Panc1 (cell line): Measurements from ENCODE around the gene HBP1. TPM values are rescaled to one million over a fixed set of nuclear protein-coding genes. Genes with fewer than 3 reads are reported as not detected.

ENCODE experiments used
- ATAC-seq: fragments of 200-7000 bp; cut with Tn5 transposase; 2 replicates; pipeline ENCODE4 v1.9.1; 2020; ENCODE audit warnings: mild to moderate bottlenecking, moderate library complexity
- BruUV-seq: library from RNA; stranded (reverse); fragments of 400-500 nt; replicated peaks from 2 replicates; lab custom pipeline; 2021; lab: Mats Ljungman, UMichigan
- CTCF ChIA-PET: fragments of 300-600 bp; sonication (Branson Sonifier 250); formaldehyde crosslinking; loops from one replicate; lab custom pipeline; 2022; ENCODE audit warnings: antibody characterized with exemption; lab: Charles Lee
- POLR2A ChIA-PET: fragments of 300-600 bp; sonication (Branson Sonifier 250); formaldehyde crosslinking; loops from one replicate; lab custom pipeline; 2022; ENCODE audit warnings: antibody characterized with exemption; lab: Charles Lee
- DNase-seq: peaks from one replicate; pipeline ENCODE4 v3.0.0-alpha.2; 2010; ENCODE audit warnings: low read depth, low spot score
- H3K27ac ChIP-seq: 2 replicates; pipeline ENCODE4 v1.5.1; 2011; ENCODE audit warnings: mild to moderate bottlenecking, low read length, inconsistent platforms
- H3K27me3 ChIP-seq: fragments of 200-500 bp; sonication (Bioruptor generic); 2 replicates; pipeline ENCODE4 v1.6.0; 2014; ENCODE audit warnings: low read length, inconsistent platforms; ENCODE audit not compliant: control insufficient read depth, insufficient read depth
- H3K36me3 ChIP-seq: fragments of 200-500 bp; sonication (Bioruptor generic); 2 replicates; pipeline ENCODE4 v1.5.1; 2014; ENCODE audit warnings: inconsistent platforms, mild to moderate bottlenecking, low read length, moderate library complexity; ENCODE audit not compliant: control insufficient read depth, insufficient read depth
- H3K4me1 ChIP-seq: 2 replicates; pipeline ENCODE4 v1.5.1; 2011; ENCODE audit warnings: inconsistent platforms, mild to moderate bottlenecking, low read length, moderate library complexity; ENCODE audit not compliant: control insufficient read depth, insufficient read depth
- H3K4me3 ChIP-seq, 2 experiments: 2 replicates each; pipeline ENCODE4 v1.5.1; 2011 to 2012; ENCODE audit warnings: low read depth in 2 of 2, low read length in 2 of 2, mild to moderate bottlenecking in 2 of 2, inconsistent platforms in 1 of 2, moderate library complexity in 1 of 2
- H3K9me3 ChIP-seq: fragments of 200-500 bp; sonication (Bioruptor generic); 2 replicates; pipeline ENCODE4 v1.5.1; 2014; ENCODE audit warnings: low read depth, mild to moderate bottlenecking, inconsistent platforms, low read length, moderate library complexity; ENCODE audit not compliant: control insufficient read depth, insufficient read depth
- POLR2AphosphoS5 ChIP-seq: IDR thresholded peaks from 2 replicates; pipeline ENCODE4 v1.6.1; 2012; ENCODE audit warnings: mild to moderate bottlenecking, low read depth, low read length, moderate library complexity
- SIN3A ChIP-seq: IDR thresholded peaks from 2 replicates; pipeline ENCODE4 v1.6.1; 2012; ENCODE audit warnings: low read depth, mild to moderate bottlenecking, low read length, moderate library complexity, borderline replicate concordance; ENCODE audit not compliant: insufficient read depth
- TCF7L2 ChIP-seq: IDR thresholded peaks from 2 replicates; pipeline ENCODE4 v1.6.1; 2011; ENCODE audit warnings: mild to moderate bottlenecking, low read depth, low read length, inconsistent platforms
- in situ Hi-C: cut with HindIII; loops from 2 replicates; pipeline ENCODE4 v1.10.0; 2016; ENCODE audit warnings: low sequenced_read_pairs, low pct_unique_long_range_greater_than_20kb
- intact Hi-C: fragments of 100-400 bp; cut with micrococcal nuclease; formaldehyde crosslinking; loops from one replicate; pipeline ENCODE4 v1.10.0; 2022; ENCODE audit not compliant: unreplicated experiment
- total RNA-seq: library from RNA; stranded (reverse); gene quantifications from one replicate; pipeline ENCODE4 v1.2.1, GENCODE V29; 2021; ENCODE audit not compliant: unreplicated experiment
- TF ChIP-seq, protein P1 (sequence below), 2 experiments: IDR thresholded peaks; 2 replicates each; pipeline ENCODE4 v1.6.1; 2011 to 2012; ENCODE audit warnings: low read depth in 2 of 2, control low read depth in 1 of 2, low read length in 1 of 2, mild to moderate bottlenecking in 1 of 2, moderate library complexity in 1 of 2; ENCODE audit not compliant: insufficient read depth in 1 of 2
- TF ChIP-seq, protein P2 (sequence below): fragments of 450-650 bp; IDR thresholded peaks from 2 replicates; pipeline ENCODE4 v1.5.1; 2017; ENCODE audit warnings: mild to moderate bottlenecking

Gene HBP1
- total RNA-seq, 1 experiment from 2014 or later, result 28.1 TPM

- Histone ChIP-seq H3K27me3 (no peaks in the 10 kb centered on the region), H3K4me1 (peaks cover 9% of the 10 kb centered on the region), H3K4me3 (no peak overlapping the region), H3K36me3 (peaks cover 9% of the 10 kb centered on the region), H3K27ac (no peak overlapping the region), H3K9me3 (no peaks in the 10 kb centered on the region)
- TF ChIP-seq, protein P1, sequence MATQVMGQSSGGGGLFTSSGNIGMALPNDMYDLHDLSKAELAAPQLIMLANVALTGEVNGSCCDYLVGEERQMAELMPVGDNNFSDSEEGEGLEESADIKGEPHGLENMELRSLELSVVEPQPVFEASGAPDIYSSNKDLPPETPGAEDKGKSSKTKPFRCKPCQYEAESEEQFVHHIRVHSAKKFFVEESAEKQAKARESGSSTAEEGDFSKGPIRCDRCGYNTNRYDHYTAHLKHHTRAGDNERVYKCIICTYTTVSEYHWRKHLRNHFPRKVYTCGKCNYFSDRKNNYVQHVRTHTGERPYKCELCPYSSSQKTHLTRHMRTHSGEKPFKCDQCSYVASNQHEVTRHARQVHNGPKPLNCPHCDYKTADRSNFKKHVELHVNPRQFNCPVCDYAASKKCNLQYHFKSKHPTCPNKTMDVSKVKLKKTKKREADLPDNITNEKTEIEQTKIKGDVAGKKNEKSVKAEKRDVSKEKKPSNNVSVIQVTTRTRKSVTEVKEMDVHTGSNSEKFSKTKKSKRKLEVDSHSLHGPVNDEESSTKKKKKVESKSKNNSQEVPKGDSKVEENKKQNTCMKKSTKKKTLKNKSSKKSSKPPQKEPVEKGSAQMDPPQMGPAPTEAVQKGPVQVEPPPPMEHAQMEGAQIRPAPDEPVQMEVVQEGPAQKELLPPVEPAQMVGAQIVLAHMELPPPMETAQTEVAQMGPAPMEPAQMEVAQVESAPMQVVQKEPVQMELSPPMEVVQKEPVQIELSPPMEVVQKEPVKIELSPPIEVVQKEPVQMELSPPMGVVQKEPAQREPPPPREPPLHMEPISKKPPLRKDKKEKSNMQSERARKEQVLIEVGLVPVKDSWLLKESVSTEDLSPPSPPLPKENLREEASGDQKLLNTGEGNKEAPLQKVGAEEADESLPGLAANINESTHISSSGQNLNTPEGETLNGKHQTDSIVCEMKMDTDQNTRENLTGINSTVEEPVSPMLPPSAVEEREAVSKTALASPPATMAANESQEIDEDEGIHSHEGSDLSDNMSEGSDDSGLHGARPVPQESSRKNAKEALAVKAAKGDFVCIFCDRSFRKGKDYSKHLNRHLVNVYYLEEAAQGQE (IDR thresholded peaks at IDR 0.05; ENCODE audit: insufficient read depth in 1 of 2, low read depth in 2 of 2, low read length in 1 of 2), result no peak
- TF ChIP-seq POLR2AphosphoS5, result no peak
- no peak for TF ChIP-seq TCF7L2
- TF ChIP-seq SIN3A, result no peak
- TF ChIP-seq, protein P2, sequence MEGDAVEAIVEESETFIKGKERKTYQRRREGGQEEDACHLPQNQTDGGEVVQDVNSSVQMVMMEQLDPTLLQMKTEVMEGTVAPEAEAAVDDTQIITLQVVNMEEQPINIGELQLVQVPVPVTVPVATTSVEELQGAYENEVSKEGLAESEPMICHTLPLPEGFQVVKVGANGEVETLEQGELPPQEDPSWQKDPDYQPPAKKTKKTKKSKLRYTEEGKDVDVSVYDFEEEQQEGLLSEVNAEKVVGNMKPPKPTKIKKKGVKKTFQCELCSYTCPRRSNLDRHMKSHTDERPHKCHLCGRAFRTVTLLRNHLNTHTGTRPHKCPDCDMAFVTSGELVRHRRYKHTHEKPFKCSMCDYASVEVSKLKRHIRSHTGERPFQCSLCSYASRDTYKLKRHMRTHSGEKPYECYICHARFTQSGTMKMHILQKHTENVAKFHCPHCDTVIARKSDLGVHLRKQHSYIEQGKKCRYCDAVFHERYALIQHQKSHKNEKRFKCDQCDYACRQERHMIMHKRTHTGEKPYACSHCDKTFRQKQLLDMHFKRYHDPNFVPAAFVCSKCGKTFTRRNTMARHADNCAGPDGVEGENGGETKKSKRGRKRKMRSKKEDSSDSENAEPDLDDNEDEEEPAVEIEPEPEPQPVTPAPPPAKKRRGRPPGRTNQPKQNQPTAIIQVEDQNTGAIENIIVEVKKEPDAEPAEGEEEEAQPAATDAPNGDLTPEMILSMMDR, result no peak
- ATAC-seq (no peak), DNase-seq (no peak)
- CTCF ChIA-PET, result no interaction called here
- in situ Hi-C loops (no loop called here), intact Hi-C loops (no loop called here)
- POLR2A ChIA-PET, result interaction anchor here (0.7 kb wide), 2 partner anchors 15 to 35 kb away, joined by 3 to 7 read pairs; no protein-coding TSS in a partner anchor
- BruUV-seq, result no TSS peak
Measured at GRCh38 chr7:107181172-107181571, 12.4 kb downstream of the HBP1 start.

DNA sequence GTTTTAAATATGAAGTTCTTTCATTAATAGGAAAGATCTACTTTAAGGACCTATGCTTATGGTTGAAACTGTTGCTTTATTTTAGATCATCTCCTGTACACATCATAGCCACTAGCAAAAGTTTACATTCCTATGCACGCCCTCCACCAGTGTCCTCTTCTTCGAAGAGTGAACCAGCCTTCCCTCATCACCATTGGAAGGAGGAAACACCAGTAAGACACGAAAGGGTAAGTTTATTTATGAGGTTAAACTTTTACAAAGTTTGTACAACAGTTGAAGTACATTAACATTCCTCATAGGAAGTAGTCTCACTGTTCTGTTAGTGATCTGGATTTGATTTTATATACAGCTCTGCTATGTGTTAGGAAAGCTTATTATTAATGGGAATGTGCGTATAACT is 16.9 kb downstream of the HBP1 start:
- POLR2A ChIA-PET, result no interaction called here
- CTCF ChIA-PET, result no interaction called here
- no TSS peak for BruUV-seq
- Histone ChIP-seq H3K27ac (no peak overlapping the region), H3K27me3 (no peaks in the 10 kb centered on the region), H3K4me3 (no peak overlapping the region), H3K4me1 (no peaks in the 10 kb centered on the region), H3K9me3 (no peaks in the 10 kb centered on the region), H3K36me3 (peaks cover 16% of the 10 kb centered on the region; the same call in 1 of the 2 replicates)
- in situ Hi-C loops (no loop called here), intact Hi-C loops (no loop called here)
- TF ChIP-seq SIN3A, result no peak
- DNase-seq (no peak), ATAC-seq (no peak)

DNA sequence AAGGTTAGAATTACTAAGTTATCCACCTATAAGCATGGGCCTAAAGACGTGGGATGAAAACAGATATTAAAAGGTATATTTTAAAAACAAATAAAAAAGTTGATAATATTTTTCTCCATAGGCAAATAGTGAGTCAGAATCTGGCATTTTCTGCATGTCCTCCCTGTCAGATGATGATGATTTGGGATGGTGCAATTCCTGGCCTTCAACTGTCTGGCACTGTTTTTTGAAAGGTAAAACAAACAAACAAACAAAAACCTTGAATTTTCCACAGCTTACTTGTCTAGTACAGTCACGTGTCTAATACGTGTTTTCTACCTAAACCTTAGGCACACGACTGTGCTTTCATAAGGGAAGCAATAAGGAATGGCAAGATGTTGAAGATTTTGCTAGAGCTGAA is 17.4 kb downstream of the HBP1 start:
- in situ Hi-C loops (no loop called here), intact Hi-C loops (no loop called here)
- H3K36me3 ChIP-seq, result peaks cover 18% of the 10 kb centered on the region
- no peak overlapping the region for H3K4me3 ChIP-seq
- DNase-seq (no peak), ATAC-seq (no peak)
- no peak overlapping the region for H3K27ac ChIP-seq
- ChIA-PET POLR2A (no interaction called here), CTCF (no interaction called here)
- no peaks in the 10 kb centered on the region for H3K9me3 ChIP-seq
- no peaks in the 10 kb centered on the region for H3K27me3 ChIP-seq
- TF ChIP-seq POLR2AphosphoS5, result no peak
- TF ChIP-seq, protein P2, result no peak
- TF ChIP-seq SIN3A, result no peak
- no TSS peak for BruUV-seq
- H3K4me1 ChIP-seq, result no peaks in the 10 kb centered on the region
